ENCODE results near the gene THG1L.

The THG1L gene

GRCh38 chr5:157732596-157733262 lies 1.5 kb downstream of the THG1L start:
- no peak for DNase-seq (ENCODE audit: insufficient read length, low spot score)
- FAIRE-seq, result no peak
- TF ChIP-seq, protein P1, sequence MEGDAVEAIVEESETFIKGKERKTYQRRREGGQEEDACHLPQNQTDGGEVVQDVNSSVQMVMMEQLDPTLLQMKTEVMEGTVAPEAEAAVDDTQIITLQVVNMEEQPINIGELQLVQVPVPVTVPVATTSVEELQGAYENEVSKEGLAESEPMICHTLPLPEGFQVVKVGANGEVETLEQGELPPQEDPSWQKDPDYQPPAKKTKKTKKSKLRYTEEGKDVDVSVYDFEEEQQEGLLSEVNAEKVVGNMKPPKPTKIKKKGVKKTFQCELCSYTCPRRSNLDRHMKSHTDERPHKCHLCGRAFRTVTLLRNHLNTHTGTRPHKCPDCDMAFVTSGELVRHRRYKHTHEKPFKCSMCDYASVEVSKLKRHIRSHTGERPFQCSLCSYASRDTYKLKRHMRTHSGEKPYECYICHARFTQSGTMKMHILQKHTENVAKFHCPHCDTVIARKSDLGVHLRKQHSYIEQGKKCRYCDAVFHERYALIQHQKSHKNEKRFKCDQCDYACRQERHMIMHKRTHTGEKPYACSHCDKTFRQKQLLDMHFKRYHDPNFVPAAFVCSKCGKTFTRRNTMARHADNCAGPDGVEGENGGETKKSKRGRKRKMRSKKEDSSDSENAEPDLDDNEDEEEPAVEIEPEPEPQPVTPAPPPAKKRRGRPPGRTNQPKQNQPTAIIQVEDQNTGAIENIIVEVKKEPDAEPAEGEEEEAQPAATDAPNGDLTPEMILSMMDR (IDR thresholded peaks at IDR 0.05; ENCODE audit: insufficient read depth, missing control alignments), result no peak

- no peak for FAIRE-seq
- DNase-seq (ENCODE audit: insufficient read length, low spot score), result no peak
- TF ChIP-seq, protein P1 (IDR thresholded peaks at IDR 0.05; ENCODE audit: insufficient read depth, missing control alignments), result no peak
Measured at GRCh38 chr5:157734436-157734835, 3.2 kb downstream of the THG1L start.

- TF ChIP-seq, protein P1 (IDR thresholded peaks at IDR 0.05; ENCODE audit: insufficient read depth, missing control alignments), result no peak
- FAIRE-seq (no peak), DNase-seq (ENCODE audit: insufficient read length, low spot score) (no peak)
Measured at GRCh38 chr5:157735991-157736390, 4.8 kb downstream of the THG1L start.

GRCh38 chr5:157739388-157740228 lies 8.4 kb downstream of the THG1L start:
- FAIRE-seq, result no peak
- no peak for DNase-seq (ENCODE audit: insufficient read length, low spot score)
- TF ChIP-seq, protein P1 (IDR thresholded peaks at IDR 0.05; ENCODE audit: insufficient read depth, missing control alignments), result no peak

GRCh38 chr5:157740229-157740610 lies 9.0 kb downstream of the THG1L start:
- FAIRE-seq (no peak), DNase-seq (ENCODE audit: insufficient read length, low spot score) (peak; percentile 24)
- TF ChIP-seq, protein P1 (IDR thresholded peaks at IDR 0.05; ENCODE audit: insufficient read depth, missing control alignments), result peak; percentile 29

DNA sequence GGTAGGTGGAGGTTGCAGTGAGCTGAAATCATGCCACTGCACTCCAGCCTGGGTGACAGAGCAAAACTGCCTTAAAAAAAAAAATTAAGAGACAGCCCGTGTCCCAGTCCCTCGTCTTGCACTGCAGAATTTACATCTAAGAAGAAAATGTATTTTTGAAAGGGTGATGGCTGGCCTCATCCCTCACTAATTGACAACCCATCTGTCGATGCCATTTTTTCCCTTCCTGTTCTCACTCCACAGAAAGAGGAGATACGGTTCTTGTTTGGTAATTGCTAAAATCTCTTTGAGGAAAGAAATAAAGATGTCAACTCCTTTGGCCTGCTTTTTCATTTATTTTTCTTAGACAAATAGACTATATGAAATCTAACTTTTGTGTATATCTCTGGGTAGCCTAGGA lies 9.9 kb downstream of the THG1L start:
- no peak for FAIRE-seq
- TF ChIP-seq, protein P1 (IDR thresholded peaks at IDR 0.05; ENCODE audit: insufficient read depth, missing control alignments), result no peak

More for the DNA sequence above, 9.9 kb downstream of the THG1L start:
- no peak for DNase-seq (ENCODE audit: insufficient read length, low spot score)

Data from D721Med (cell line).